Liver (tissue), 9 donors: Measurements from ENCODE around the gene FGB. TPM values are rescaled to one million over a fixed set of nuclear protein-coding genes. Genes with fewer than 3 reads are reported as not detected.

ENCODE experiments used
- DNase-seq: peaks from one replicate; pipeline ENCODE4 v3.0.0-alpha.2; 2017; ENCODE audit warnings: low spot score
- H3K27ac ChIP-seq, 2 donors: one replicate each; pipeline ENCODE4 v1.7.0; 2013; ENCODE audit warnings: inconsistent platforms in 2 of 2, low read length in 2 of 2, control low read depth in 1 of 2, low read depth in 1 of 2, mild to moderate bottlenecking in 1 of 2
- H3K27me3 ChIP-seq, 4 donors: one replicate each; pipeline versions ENCODE4 v1.6.1 to v1.7.0; 2013; ENCODE audit warnings: low read length in 3 of 4, inconsistent platforms in 1 of 4, mild to moderate bottlenecking in 1 of 4, moderate library complexity in 1 of 4; ENCODE audit not compliant: control insufficient read depth in 4 of 4, insufficient read depth in 4 of 4
- H3K36me3 ChIP-seq, 4 donors: one replicate each; pipeline versions ENCODE4 v1.6.1 to v1.7.0; 2013; ENCODE audit warnings: low read length in 3 of 4, mild to moderate bottlenecking in 3 of 4, low read depth in 1 of 4, moderate library complexity in 1 of 4; ENCODE audit not compliant: control insufficient read depth in 4 of 4, insufficient read depth in 3 of 4
- H3K4me1 ChIP-seq, 4 donors: one replicate each; pipeline versions ENCODE4 v1.6.1 to v1.7.0; 2013; ENCODE audit warnings: low read length in 3 of 4, mild to moderate bottlenecking in 3 of 4, moderate library complexity in 1 of 4; ENCODE audit not compliant: control insufficient read depth in 4 of 4, insufficient read depth in 4 of 4
- H3K4me3 ChIP-seq, 3 donors: one replicate each; pipeline versions ENCODE4 v1.6.1 to v1.7.0; 2013; ENCODE audit warnings: low read length in 3 of 3, control low read depth in 1 of 3, low read depth in 1 of 3, mild to moderate bottlenecking in 1 of 3
- H3K9ac ChIP-seq, 2 donors: one replicate each; pipeline ENCODE4 v1.7.0; 2013; ENCODE audit warnings: low read length in 2 of 2, mild to moderate bottlenecking in 2 of 2, moderate library complexity in 2 of 2, control low read depth in 1 of 2, low read depth in 1 of 2
- H3K9me3 ChIP-seq, 4 donors: one replicate each; pipeline versions ENCODE4 v1.6.1 to v1.7.0; 2013; ENCODE audit warnings: low read length in 3 of 4; ENCODE audit not compliant: control insufficient read depth in 4 of 4
- CTCF ChIP-seq: fragments of 150-350 bp; IDR thresholded peaks from 2 replicates; pipeline ENCODE4 v1.5.1; 2017; ENCODE audit warnings: improper control_type of control experiment, low read depth, low read length; ENCODE audit not compliant: missing input control
- EGR1 ChIP-seq, 2 donors: IDR thresholded peaks; 2 replicates each; pipeline ENCODE4 v1.6.1; 2016 to 2018; ENCODE audit warnings: antibody characterized with exemption in 2 of 2, low read depth in 2 of 2
- FOXA1 ChIP-seq: IDR thresholded peaks from 2 replicates; pipeline ENCODE4 v1.6.1; 2016; ENCODE audit warnings: antibody characterized with exemption
- FOXA2 ChIP-seq: IDR thresholded peaks from 2 replicates; pipeline ENCODE4 v1.6.1; 2016; ENCODE audit warnings: antibody characterized with exemption
- HNF4A ChIP-seq, 2 donors: conservative IDR thresholded peaks; 2 replicates each; pipeline ENCODE4 v1.6.1; 2016; ENCODE audit warnings: antibody characterized with exemption in 2 of 2, mild to moderate bottlenecking in 2 of 2
- JUND ChIP-seq, 2 donors: IDR thresholded peaks; 2 replicates each; pipeline ENCODE4 v1.6.1; 2016; ENCODE audit warnings: antibody characterized with exemption in 2 of 2
- NR2F2 ChIP-seq: IDR thresholded peaks from 2 replicates; pipeline ENCODE4 v1.6.1; 2016; ENCODE audit warnings: antibody characterized with exemption
- RAD21 ChIP-seq, 2 donors: IDR thresholded peaks; 2 replicates each; pipeline ENCODE4 v1.6.1; 2016; ENCODE audit warnings: antibody characterized with exemption in 2 of 2, mild to moderate bottlenecking in 2 of 2
- REST ChIP-seq: IDR thresholded peaks from 2 replicates; pipeline ENCODE4 v1.6.1; 2016; ENCODE audit warnings: antibody characterized with exemption, mild to moderate bottlenecking
- RXRA ChIP-seq, 2 donors: IDR thresholded peaks; 2 replicates each; pipeline ENCODE4 v1.6.1; 2017 to 2018; ENCODE audit warnings: antibody characterized with exemption in 2 of 2, mild to moderate bottlenecking in 1 of 2
- SP1 ChIP-seq: IDR thresholded peaks from 2 replicates; pipeline ENCODE4 v1.6.1; 2018; ENCODE audit warnings: antibody characterized with exemption, mild to moderate bottlenecking
- TAF1 ChIP-seq: conservative IDR thresholded peaks from 2 replicates; pipeline ENCODE4 v1.6.1; 2016; ENCODE audit warnings: antibody characterized with exemption, mild to moderate bottlenecking
- YY1 ChIP-seq: IDR thresholded peaks from 2 replicates; pipeline ENCODE4 v1.6.1; 2016; ENCODE audit warnings: antibody characterized with exemption, mild to moderate bottlenecking
- WGBS: extraction: QIAGEN DNeasy Blood & Tissue Kit; methylation state at CpG from one replicate; pipeline ENCODE4 v1.1.7; 2013; 5-methylcytosine and 5-hydroxymethylcytosine counted together
- polyA plus RNA-seq, 2 donors: library from polyadenylated mRNA; stranded (reverse) in 1 of 2; unstranded in 1 of 2; fragments of 200-250 nt in 1 of 2; fragments of >200 nt in 1 of 2; fragmentation: Nextera tagmentation in 1 of 2; extraction: Ambion mirVana in 1 of 2; gene quantifications; one replicate each; pipeline versions ENCODE4 v1.2.1 to v1.2.3, GENCODE V29; 2013 to 2015
- total RNA-seq, 2 donors: library from RNA; depleted of rRNA; stranded (reverse); fragments of >200 nt; gene quantifications; one replicate each; pipeline ENCODE4 v1.2.3, GENCODE V29; 2014
- TF ChIP-seq, protein P1 (sequence below): IDR thresholded peaks from 2 replicates; pipeline ENCODE4 v1.6.1; 2016; ENCODE audit warnings: antibody characterized with exemption
- TF ChIP-seq, protein P2 (sequence below): IDR thresholded peaks from 2 replicates; pipeline ENCODE4 v1.6.1; 2016; ENCODE audit warnings: antibody characterized with exemption
- TF ChIP-seq, protein P3 (sequence below): IDR thresholded peaks from 2 replicates; pipeline ENCODE4 v1.6.1; 2016; ENCODE audit warnings: antibody characterized with exemption
- donor health status: healthy.
- donor health status: healthy.
- donor health status: healthy.
- donor health status: healthy.
- donor health status: healthy.

The FGB gene
- total and polyA plus RNA-seq, 4 donors: 11,318 to 21,431 (median 15,382) TPM

- DNase-seq: no peak
- Histone ChIP-seq H3K9ac (no peak overlapping the region), H3K4me1 (peaks cover under 1 to 10% (median 2%) of the 10 kb centered on the region in 4 donors), H3K27ac (no peak overlapping the region), H3K27me3 (no peaks in the 10 kb centered on the region), H3K36me3 (peaks cover 2 to 24% (median 13%) of the 10 kb centered on the region in 4 donors), H3K4me3 (no peak overlapping the region), H3K9me3 (no peaks in the 10 kb centered on the region)
- TF ChIP-seq JUND (IDR thresholded peaks at IDR 0.05): peak in 1 of 2 donors; percentile 11
- TF ChIP-seq, protein P1, sequence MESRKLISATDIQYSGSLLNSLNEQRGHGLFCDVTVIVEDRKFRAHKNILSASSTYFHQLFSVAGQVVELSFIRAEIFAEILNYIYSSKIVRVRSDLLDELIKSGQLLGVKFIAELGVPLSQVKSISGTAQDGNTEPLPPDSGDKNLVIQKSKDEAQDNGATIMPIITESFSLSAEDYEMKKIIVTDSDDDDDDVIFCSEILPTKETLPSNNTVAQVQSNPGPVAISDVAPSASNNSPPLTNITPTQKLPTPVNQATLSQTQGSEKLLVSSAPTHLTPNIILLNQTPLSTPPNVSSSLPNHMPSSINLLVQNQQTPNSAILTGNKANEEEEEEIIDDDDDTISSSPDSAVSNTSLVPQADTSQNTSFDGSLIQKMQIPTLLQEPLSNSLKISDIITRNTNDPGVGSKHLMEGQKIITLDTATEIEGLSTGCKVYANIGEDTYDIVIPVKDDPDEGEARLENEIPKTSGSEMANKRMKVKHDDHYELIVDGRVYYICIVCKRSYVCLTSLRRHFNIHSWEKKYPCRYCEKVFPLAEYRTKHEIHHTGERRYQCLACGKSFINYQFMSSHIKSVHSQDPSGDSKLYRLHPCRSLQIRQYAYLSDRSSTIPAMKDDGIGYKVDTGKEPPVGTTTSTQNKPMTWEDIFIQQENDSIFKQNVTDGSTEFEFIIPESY: no peak
Observed at GRCh38 chr4:154583677-154584076, 20.9 kb downstream of the FGB start.

GRCh38 chr4:154584259-154584658 is 21.4 kb downstream of the FGB start:
- TF ChIP-seq, protein P2, sequence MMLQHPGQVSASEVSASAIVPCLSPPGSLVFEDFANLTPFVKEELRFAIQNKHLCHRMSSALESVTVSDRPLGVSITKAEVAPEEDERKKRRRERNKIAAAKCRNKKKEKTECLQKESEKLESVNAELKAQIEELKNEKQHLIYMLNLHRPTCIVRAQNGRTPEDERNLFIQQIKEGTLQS: peak; percentile 23
- TF ChIP-seq REST (peak; percentile 81), FOXA1 (no peak), RXRA (IDR thresholded peaks at IDR 0.05) (peak; percentile 18 to 37), JUND (IDR thresholded peaks at IDR 0.05) (peak in 1 of 2 donors; percentile 45), HNF4A (conservative IDR thresholded peaks at IDR 0.05) (peak in 1 of 2 donors; percentile 58)
- TF ChIP-seq, protein P3, sequence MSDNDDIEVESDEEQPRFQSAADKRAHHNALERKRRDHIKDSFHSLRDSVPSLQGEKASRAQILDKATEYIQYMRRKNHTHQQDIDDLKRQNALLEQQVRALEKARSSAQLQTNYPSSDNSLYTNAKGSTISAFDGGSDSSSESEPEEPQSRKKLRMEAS: no peak
- no peaks in the 10 kb centered on the region for H3K9me3 ChIP-seq
- peaks cover 2 to 28% (median 19%) of the 10 kb centered on the region in 4 donors for H3K36me3 ChIP-seq
- H3K4me3 ChIP-seq: peak overlapping the region in 1 of 3 donors; percentile 94
- 37% methylated on average over 5 of the region's 5 CpGs for WGBS
- no peaks in the 10 kb centered on the region for H3K27me3 ChIP-seq
- H3K9ac ChIP-seq: no peak overlapping the region
- no peak overlapping the region for H3K27ac ChIP-seq
- peaks cover 0 to 13% (median 1%) of the 10 kb centered on the region in 4 donors for H3K4me1 ChIP-seq
- no peak for DNase-seq

DNA sequence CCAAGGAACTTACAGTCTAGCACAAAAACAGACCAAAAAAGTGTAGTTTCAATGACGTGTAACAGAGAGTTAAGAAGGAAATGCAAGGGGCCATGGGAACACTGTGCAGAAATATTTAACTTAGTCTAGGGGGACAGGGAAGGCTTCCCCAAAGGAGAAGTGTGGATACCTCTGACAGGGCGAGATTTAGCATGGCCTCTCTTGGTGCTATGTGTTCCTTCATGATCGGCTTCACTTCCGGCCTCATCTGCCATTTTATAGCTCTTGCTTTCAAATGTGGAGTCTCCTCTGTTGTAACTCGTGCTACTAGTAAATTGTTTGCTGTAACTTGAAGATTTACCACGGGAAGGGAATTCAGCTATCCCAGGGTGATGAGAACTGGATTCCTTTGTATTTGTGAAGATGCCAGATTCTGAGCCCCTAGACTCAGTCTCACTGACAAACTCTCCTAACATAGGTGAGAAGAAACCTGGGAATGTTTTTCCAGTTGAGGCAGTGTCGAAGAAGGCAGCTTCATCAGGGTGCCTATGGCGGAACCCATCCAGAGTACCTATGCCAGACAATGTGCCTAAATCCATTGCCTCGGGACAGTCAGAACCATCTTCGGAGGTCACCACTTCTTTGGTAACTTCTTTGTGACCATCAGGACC is 22.7 kb downstream of the FGB start:
- Histone ChIP-seq H3K36me3 (peaks cover 2 to 35% (median 29%) of the 10 kb centered on the region in 4 donors), H3K9me3 (no peaks in the 10 kb centered on the region), H3K27me3 (no peaks in the 10 kb centered on the region), H3K27ac (peak overlapping the region; percentile 14 to 33), H3K4me1 (peaks cover 0 to 14% (median 0%) of the 10 kb centered on the region in 4 donors), H3K9ac (peak overlapping the region in 1 of 2 donors; percentile 97), H3K4me3 (peak overlapping the region in 2 of 3 donors; percentile 39 to 94)
- TF ChIP-seq EGR1 (IDR thresholded peaks at IDR 0.05; ENCODE audit: low read depth in 2 of 2) (peak in 1 of 2 donors; percentile 15), RAD21 (IDR thresholded peaks at IDR 0.05) (no peak), TAF1 (no peak), NR2F2 (no peak), CTCF (no peak), FOXA2 (no peak), JUND (IDR thresholded peaks at IDR 0.05) (peak in 1 of 2 donors; percentile 41), YY1 (peak; percentile 56), SP1 (peak; percentile 6)
- TF ChIP-seq, protein P2: no peak
- TF ChIP-seq, protein P1: no peak
- DNase-seq: no peak
- WGBS: 44% methylated on average over 10 of the region's 10 CpGs
